ENCODE data around the gene CEP104. TPM values are rescaled to one million over a fixed set of nuclear protein-coding genes. Genes with fewer than 3 reads are reported as not detected.

Gene CEP104
- total RNA-seq, 1 donor from 2014 or later: 18.7 TPM

- no peak for DNase-seq (ENCODE audit: low read depth in 2 of 2)
Observed at GRCh38 chr1:3763351-3764125, 93.5 kb downstream of the CEP104 start.

- DNase-seq (ENCODE audit: low read depth in 2 of 2): no peak
Observed at GRCh38 chr1:3762873-3763228, 94.2 kb downstream of the CEP104 start.

- DNase-seq (ENCODE audit: low read depth in 2 of 2): no peak
Observed at GRCh38 chr1:3762151-3762872, 94.7 kb downstream of the CEP104 start.

Other genes with a start within 250 kb of the CEP104 start
- gene MEGF6, start 245.7 kb downstream of the CEP104 start, total RNA-seq: 53.8 and 212 TPM in 2 replicates
- 26.2 and 28.6 TPM in 2 replicates for gene TPRG1L, start 232.2 kb downstream of the CEP104 start, total RNA-seq
- 11.1 and 14.7 TPM in 2 replicates for gene WRAP73, start 207.1 kb downstream of the CEP104 start, total RNA-seq
- gene TP73, start 204.7 kb downstream of the CEP104 start, total RNA-seq: under 0.01 TPM in 1 of 2 replicates, not detected in the other
- gene CCDC27, start 104.8 kb downstream of the CEP104 start, total RNA-seq: not detected in 2 replicates
- 0.20 and 0.87 TPM in 2 replicates for gene SMIM1, start 84.5 kb downstream of the CEP104 start, total RNA-seq
- gene LRRC47, start 60.7 kb downstream of the CEP104 start, total RNA-seq: 17.2 and 23.2 TPM in 2 replicates
- 7.5 and 8.1 TPM in 2 replicates for gene DFFB, start 265 bp upstream of the CEP104 start, total RNA-seq
- 22.4 and 24.0 TPM in 2 replicates for gene C1orf174, start 43.1 kb upstream of the CEP104 start, total RNA-seq